GM23338 (cell line): ENCODE data around the gene TMEM44. TPM values are rescaled to one million over a fixed set of nuclear protein-coding genes. Genes with fewer than 3 reads are reported as not detected.

ENCODE experiments used
- ATAC-seq: fragments of 200-7000 bp; cut with Tn5 transposase; 3 replicates; pipeline ENCODE4 v1.9.1; 2020
- DNase-seq: peaks from one replicate; pipeline ENCODE4 v3.0.0-alpha.2; 2015; ENCODE audit warnings: low spot score
- H2AFZ ChIP-seq: fragments of 200-600 bp; sonication (generic); 2 replicates; pipeline ENCODE4 v1.8.0; 2016; ENCODE audit warnings: antibody characterized with exemption, mild to moderate bottlenecking, moderate library complexity
- H3F3A ChIP-seq: fragments of 200-600 bp; sonication (generic); replicated peaks from 2 replicates; pipeline ENCODE4 v1.8.0; 2017; ENCODE audit warnings: antibody characterized with exemption, mixed run types, low read depth
- H3K27ac ChIP-seq: fragments of 200-600 bp; sonication (generic); 2 replicates; pipeline ENCODE4 v1.6.1; 2016; ENCODE audit warnings: low read depth
- H3K27me3 ChIP-seq: fragments of 200-600 bp; sonication (generic); 2 replicates; pipeline ENCODE4 v1.8.0; 2016; ENCODE audit warnings: mild to moderate bottlenecking, mixed run types, moderate library complexity; ENCODE audit not compliant: insufficient read depth
- H3K36me3 ChIP-seq: fragments of 200-600 bp; sonication (generic); 2 replicates; pipeline ENCODE4 v1.8.0; 2016; ENCODE audit warnings: mild to moderate bottlenecking; ENCODE audit not compliant: insufficient read depth
- H3K4me1 ChIP-seq: fragments of 200-600 bp; sonication (generic); 2 replicates; pipeline ENCODE4 v1.8.0; 2016; ENCODE audit warnings: mild to moderate bottlenecking, moderate library complexity; ENCODE audit not compliant: insufficient read depth
- H3K4me2 ChIP-seq: fragments of 200-600 bp; sonication (generic); 2 replicates; pipeline ENCODE4 v1.7.1; 2017; ENCODE audit warnings: mixed run types
- H3K4me3 ChIP-seq: fragments of 200-600 bp; sonication (generic); 2 replicates; pipeline ENCODE4 v1.6.1; 2016; ENCODE audit warnings: mixed run types
- H3K79me2 ChIP-seq: fragments of 200-600 bp; sonication (generic); replicated peaks from 2 replicates; pipeline ENCODE4 v1.8.0; 2017; ENCODE audit warnings: mild to moderate bottlenecking; ENCODE audit not compliant: insufficient read depth
- H3K9me2 ChIP-seq: fragments of 200-600 bp; sonication (generic); 2 replicates; pipeline ENCODE4 v1.8.0; 2017; ENCODE audit not compliant: insufficient read depth
- H4K20me1 ChIP-seq: fragments of 200-600 bp; sonication (generic); replicated peaks from 2 replicates; pipeline ENCODE4 v1.8.0; 2017; ENCODE audit warnings: mild to moderate bottlenecking; ENCODE audit not compliant: insufficient read depth
- H3K27ac Mint-ChIP-seq: 2 replicates; pipeline ENCODE4 v1.8.0; 2020; ENCODE audit warnings: inconsistent platforms, mild to moderate bottlenecking, moderate library complexity, mixed read lengths
- H3K27me3 Mint-ChIP-seq: 3 replicates; pipeline ENCODE4 v1.8.0; 2022; ENCODE audit warnings: low read depth, mild to moderate bottlenecking, moderate library complexity, mixed read lengths, inconsistent platforms; ENCODE audit not compliant: insufficient read depth, poor library complexity
- H3K36me3 Mint-ChIP-seq: 3 replicates; pipeline ENCODE4 v1.8.0; 2021; ENCODE audit warnings: low read depth, mild to moderate bottlenecking, inconsistent platforms, moderate library complexity, mixed read lengths
- H3K4me1 Mint-ChIP-seq: 3 replicates; pipeline ENCODE4 v1.8.0; 2020; ENCODE audit warnings: mild to moderate bottlenecking, inconsistent platforms, mixed read lengths
- H3K4me3 Mint-ChIP-seq: 3 replicates; pipeline ENCODE4 v1.8.0; 2021; ENCODE audit warnings: moderate library complexity, mild to moderate bottlenecking, inconsistent platforms, mixed read lengths
- H3K9me3 Mint-ChIP-seq: 3 replicates; pipeline ENCODE4 v1.8.0; 2020; ENCODE audit warnings: moderate library complexity, mild to moderate bottlenecking, inconsistent platforms, mixed read lengths
- CREB1 ChIP-seq: fragments of 250-450 bp; sonication (Bioruptor Pico); IDR thresholded peaks from 2 replicates; pipeline ENCODE4 v1.5.0; 2020; ENCODE audit warnings: low read depth, mild to moderate bottlenecking, moderate library complexity
- EZH2 ChIP-seq: fragments of 200-600 bp; sonication (generic); IDR thresholded peaks from one replicate; pipeline ENCODE4 v1.8.0; 2017; ENCODE audit warnings: antibody characterized with exemption, mild to moderate bottlenecking, low read depth; ENCODE audit not compliant: unreplicated experiment
- EZH2phosphoT487 ChIP-seq: fragments of 200-600 bp; sonication (generic); IDR thresholded peaks from one replicate; pipeline ENCODE4 v1.8.1; 2018; ENCODE audit warnings: antibody characterized with exemption; ENCODE audit not compliant: unreplicated experiment
- JUNB ChIP-seq: IDR thresholded peaks from one replicate; pipeline ENCODE4 v1.6.1; 2016; ENCODE audit warnings: antibody characterized with exemption; ENCODE audit not compliant: unreplicated experiment
- NANOG ChIP-seq: IDR thresholded peaks from 2 replicates; pipeline ENCODE4 v1.6.1; 2016; ENCODE audit warnings: antibody characterized with exemption, borderline replicate concordance
- POLR2AphosphoS5 ChIP-seq: IDR thresholded peaks from 2 replicates; pipeline ENCODE4 v1.6.1; 2016; ENCODE audit warnings: antibody characterized with exemption, low read depth
- STAT1 ChIP-seq: IDR thresholded peaks from one replicate; pipeline ENCODE4 v1.6.1; 2016; ENCODE audit warnings: antibody characterized with exemption; ENCODE audit not compliant: unreplicated experiment
- ZNF114 ChIP-seq: fragments of 250-450 bp; sonication (Bioruptor Pico); IDR thresholded peaks from 2 replicates; pipeline ENCODE4 v1.5.0; 2020; ENCODE audit warnings: mild to moderate bottlenecking, moderate library complexity
- ZNF331 ChIP-seq: fragments of 250-450 bp; sonication (Bioruptor Pico); IDR thresholded peaks from 2 replicates; pipeline ENCODE4 v1.5.0; 2020; ENCODE audit warnings: low read depth, mild to moderate bottlenecking, moderate library complexity
- polyA plus RNA-seq: library from polyadenylated mRNA; unstranded; fragments of >200 nt; fragmentation: Nextera tagmentation; extraction: Ambion mirVana; gene quantifications from 2 replicates; pipeline ENCODE4 v1.2.1, GENCODE V29; 2016
- total RNA-seq: library from RNA; depleted of rRNA; stranded (reverse); fragments of >200 nt; shearing (Covaris generic); gene quantifications from 2 replicates; pipeline ENCODE4 v1.2.3, GENCODE V29; 2014
- TF ChIP-seq, protein P1 (sequence below), 2 experiments: fragments of 200-600 bp in 1 of 2; sonication (generic) in 1 of 2; conservative IDR thresholded peaks; 2 replicates each; pipeline versions ENCODE4 v1.5.1 to v1.6.1; 2016 to 2017; ENCODE audit warnings: antibody characterized with exemption in 2 of 2, low read depth in 2 of 2, mild to moderate bottlenecking in 2 of 2, moderate library complexity in 1 of 2
- TF ChIP-seq, protein P2 (sequence below): IDR thresholded peaks from one replicate; pipeline ENCODE4 v1.6.1; 2018; ENCODE audit warnings: antibody characterized with exemption; ENCODE audit not compliant: unreplicated experiment
- TF ChIP-seq, protein P3 (sequence below): fragments of 250-450 bp; sonication (Bioruptor Pico); IDR thresholded peaks from 2 replicates; pipeline ENCODE4 v1.5.0; 2020; ENCODE audit warnings: mild to moderate bottlenecking, moderate library complexity
- TF ChIP-seq, protein P4 (sequence below): IDR thresholded peaks from 2 replicates; pipeline ENCODE4 v1.6.1; 2016; ENCODE audit warnings: antibody characterized with exemption

Gene TMEM44
- total and polyA plus RNA-seq, 2 experiments from 2014 or later, result 10.0 to 10.5 TPM

DNA sequence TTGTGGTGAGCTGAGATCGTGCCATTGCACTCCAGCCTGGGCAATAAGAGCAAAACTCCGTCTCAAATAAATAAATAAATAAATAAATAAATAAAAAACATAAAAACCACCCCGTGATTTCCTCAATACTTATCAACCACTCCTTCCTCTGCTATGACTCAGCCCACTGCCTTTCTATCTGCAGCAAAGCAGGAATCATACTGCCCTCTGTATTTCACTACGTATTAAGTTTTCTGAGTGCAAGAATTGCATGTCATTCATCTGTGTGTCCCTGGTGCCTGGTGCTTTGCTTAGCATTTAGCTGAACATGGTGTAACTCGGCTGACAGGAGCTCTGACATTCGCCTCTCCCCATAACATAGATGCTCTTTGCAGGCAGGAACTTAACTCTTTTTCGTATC, 31.6 kb upstream of the TMEM44 start (continued):
- TF ChIP-seq POLR2AphosphoS5 (no peak), ZNF331 (CRISPR knock-in tag) (no peak), NANOG (no peak), ZNF114 (no peak), EZH2phosphoT487 (no peak)

DNA sequence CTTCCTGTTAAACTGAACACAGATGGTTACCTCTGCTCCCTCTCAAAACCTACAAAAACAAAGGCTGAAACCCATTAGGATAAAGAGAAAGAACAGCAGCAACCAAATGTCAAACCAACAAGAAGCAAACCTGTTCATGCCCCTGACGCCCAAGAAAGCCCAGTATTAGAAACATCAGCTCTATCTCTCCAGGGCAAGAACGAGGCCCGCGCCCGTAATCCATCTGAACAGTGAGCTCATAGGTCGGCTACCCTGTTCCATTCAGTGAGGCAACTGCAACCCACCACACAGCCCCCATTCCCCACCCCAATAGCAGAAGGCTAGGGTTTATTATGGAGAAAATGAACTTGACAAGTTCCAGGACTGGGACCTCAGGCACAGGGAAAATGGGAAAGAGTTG, 28.7 kb upstream of the TMEM44 start:
- peaks cover 62% of the 10 kb centered on the region for H3K36me3 Mint-ChIP-seq
- H3K4me2 ChIP-seq, result no peak overlapping the region
- H3K4me3 ChIP-seq, result no peak overlapping the region
- no peaks in the 10 kb centered on the region for H3K4me1 Mint-ChIP-seq
- no peaks in the 10 kb centered on the region for H3K27me3 Mint-ChIP-seq
- no peaks in the 10 kb centered on the region for H3K9me3 Mint-ChIP-seq
- no peak overlapping the region for H3K4me3 Mint-ChIP-seq
- no peaks in the 10 kb centered on the region for H3K4me1 ChIP-seq
- no peaks in the 10 kb centered on the region for H3F3A ChIP-seq
- H3K27ac ChIP-seq, result no peak overlapping the region
- DNase-seq (no peak), ATAC-seq (no peak)
- H3K27me3 ChIP-seq, result no peaks in the 10 kb centered on the region
- H3K79me2 ChIP-seq, result peaks cover 25% of the 10 kb centered on the region
- TF ChIP-seq NANOG, result no peak
- TF ChIP-seq, protein P1, sequence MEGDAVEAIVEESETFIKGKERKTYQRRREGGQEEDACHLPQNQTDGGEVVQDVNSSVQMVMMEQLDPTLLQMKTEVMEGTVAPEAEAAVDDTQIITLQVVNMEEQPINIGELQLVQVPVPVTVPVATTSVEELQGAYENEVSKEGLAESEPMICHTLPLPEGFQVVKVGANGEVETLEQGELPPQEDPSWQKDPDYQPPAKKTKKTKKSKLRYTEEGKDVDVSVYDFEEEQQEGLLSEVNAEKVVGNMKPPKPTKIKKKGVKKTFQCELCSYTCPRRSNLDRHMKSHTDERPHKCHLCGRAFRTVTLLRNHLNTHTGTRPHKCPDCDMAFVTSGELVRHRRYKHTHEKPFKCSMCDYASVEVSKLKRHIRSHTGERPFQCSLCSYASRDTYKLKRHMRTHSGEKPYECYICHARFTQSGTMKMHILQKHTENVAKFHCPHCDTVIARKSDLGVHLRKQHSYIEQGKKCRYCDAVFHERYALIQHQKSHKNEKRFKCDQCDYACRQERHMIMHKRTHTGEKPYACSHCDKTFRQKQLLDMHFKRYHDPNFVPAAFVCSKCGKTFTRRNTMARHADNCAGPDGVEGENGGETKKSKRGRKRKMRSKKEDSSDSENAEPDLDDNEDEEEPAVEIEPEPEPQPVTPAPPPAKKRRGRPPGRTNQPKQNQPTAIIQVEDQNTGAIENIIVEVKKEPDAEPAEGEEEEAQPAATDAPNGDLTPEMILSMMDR (conservative IDR thresholded peaks at IDR 0.05; ENCODE audit: low read depth in 2 of 2), result no peak
- TF ChIP-seq STAT1, result no peak
- no peak for TF ChIP-seq EZH2
- TF ChIP-seq, protein P2, sequence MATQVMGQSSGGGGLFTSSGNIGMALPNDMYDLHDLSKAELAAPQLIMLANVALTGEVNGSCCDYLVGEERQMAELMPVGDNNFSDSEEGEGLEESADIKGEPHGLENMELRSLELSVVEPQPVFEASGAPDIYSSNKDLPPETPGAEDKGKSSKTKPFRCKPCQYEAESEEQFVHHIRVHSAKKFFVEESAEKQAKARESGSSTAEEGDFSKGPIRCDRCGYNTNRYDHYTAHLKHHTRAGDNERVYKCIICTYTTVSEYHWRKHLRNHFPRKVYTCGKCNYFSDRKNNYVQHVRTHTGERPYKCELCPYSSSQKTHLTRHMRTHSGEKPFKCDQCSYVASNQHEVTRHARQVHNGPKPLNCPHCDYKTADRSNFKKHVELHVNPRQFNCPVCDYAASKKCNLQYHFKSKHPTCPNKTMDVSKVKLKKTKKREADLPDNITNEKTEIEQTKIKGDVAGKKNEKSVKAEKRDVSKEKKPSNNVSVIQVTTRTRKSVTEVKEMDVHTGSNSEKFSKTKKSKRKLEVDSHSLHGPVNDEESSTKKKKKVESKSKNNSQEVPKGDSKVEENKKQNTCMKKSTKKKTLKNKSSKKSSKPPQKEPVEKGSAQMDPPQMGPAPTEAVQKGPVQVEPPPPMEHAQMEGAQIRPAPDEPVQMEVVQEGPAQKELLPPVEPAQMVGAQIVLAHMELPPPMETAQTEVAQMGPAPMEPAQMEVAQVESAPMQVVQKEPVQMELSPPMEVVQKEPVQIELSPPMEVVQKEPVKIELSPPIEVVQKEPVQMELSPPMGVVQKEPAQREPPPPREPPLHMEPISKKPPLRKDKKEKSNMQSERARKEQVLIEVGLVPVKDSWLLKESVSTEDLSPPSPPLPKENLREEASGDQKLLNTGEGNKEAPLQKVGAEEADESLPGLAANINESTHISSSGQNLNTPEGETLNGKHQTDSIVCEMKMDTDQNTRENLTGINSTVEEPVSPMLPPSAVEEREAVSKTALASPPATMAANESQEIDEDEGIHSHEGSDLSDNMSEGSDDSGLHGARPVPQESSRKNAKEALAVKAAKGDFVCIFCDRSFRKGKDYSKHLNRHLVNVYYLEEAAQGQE, result no peak
- TF ChIP-seq ZNF114, result no peak
- TF ChIP-seq ZNF331 (CRISPR knock-in tag), result no peak
- no peak for TF ChIP-seq CREB1
- TF ChIP-seq EZH2phosphoT487, result no peak
- TF ChIP-seq POLR2AphosphoS5, result no peak
- TF ChIP-seq, protein P3, sequence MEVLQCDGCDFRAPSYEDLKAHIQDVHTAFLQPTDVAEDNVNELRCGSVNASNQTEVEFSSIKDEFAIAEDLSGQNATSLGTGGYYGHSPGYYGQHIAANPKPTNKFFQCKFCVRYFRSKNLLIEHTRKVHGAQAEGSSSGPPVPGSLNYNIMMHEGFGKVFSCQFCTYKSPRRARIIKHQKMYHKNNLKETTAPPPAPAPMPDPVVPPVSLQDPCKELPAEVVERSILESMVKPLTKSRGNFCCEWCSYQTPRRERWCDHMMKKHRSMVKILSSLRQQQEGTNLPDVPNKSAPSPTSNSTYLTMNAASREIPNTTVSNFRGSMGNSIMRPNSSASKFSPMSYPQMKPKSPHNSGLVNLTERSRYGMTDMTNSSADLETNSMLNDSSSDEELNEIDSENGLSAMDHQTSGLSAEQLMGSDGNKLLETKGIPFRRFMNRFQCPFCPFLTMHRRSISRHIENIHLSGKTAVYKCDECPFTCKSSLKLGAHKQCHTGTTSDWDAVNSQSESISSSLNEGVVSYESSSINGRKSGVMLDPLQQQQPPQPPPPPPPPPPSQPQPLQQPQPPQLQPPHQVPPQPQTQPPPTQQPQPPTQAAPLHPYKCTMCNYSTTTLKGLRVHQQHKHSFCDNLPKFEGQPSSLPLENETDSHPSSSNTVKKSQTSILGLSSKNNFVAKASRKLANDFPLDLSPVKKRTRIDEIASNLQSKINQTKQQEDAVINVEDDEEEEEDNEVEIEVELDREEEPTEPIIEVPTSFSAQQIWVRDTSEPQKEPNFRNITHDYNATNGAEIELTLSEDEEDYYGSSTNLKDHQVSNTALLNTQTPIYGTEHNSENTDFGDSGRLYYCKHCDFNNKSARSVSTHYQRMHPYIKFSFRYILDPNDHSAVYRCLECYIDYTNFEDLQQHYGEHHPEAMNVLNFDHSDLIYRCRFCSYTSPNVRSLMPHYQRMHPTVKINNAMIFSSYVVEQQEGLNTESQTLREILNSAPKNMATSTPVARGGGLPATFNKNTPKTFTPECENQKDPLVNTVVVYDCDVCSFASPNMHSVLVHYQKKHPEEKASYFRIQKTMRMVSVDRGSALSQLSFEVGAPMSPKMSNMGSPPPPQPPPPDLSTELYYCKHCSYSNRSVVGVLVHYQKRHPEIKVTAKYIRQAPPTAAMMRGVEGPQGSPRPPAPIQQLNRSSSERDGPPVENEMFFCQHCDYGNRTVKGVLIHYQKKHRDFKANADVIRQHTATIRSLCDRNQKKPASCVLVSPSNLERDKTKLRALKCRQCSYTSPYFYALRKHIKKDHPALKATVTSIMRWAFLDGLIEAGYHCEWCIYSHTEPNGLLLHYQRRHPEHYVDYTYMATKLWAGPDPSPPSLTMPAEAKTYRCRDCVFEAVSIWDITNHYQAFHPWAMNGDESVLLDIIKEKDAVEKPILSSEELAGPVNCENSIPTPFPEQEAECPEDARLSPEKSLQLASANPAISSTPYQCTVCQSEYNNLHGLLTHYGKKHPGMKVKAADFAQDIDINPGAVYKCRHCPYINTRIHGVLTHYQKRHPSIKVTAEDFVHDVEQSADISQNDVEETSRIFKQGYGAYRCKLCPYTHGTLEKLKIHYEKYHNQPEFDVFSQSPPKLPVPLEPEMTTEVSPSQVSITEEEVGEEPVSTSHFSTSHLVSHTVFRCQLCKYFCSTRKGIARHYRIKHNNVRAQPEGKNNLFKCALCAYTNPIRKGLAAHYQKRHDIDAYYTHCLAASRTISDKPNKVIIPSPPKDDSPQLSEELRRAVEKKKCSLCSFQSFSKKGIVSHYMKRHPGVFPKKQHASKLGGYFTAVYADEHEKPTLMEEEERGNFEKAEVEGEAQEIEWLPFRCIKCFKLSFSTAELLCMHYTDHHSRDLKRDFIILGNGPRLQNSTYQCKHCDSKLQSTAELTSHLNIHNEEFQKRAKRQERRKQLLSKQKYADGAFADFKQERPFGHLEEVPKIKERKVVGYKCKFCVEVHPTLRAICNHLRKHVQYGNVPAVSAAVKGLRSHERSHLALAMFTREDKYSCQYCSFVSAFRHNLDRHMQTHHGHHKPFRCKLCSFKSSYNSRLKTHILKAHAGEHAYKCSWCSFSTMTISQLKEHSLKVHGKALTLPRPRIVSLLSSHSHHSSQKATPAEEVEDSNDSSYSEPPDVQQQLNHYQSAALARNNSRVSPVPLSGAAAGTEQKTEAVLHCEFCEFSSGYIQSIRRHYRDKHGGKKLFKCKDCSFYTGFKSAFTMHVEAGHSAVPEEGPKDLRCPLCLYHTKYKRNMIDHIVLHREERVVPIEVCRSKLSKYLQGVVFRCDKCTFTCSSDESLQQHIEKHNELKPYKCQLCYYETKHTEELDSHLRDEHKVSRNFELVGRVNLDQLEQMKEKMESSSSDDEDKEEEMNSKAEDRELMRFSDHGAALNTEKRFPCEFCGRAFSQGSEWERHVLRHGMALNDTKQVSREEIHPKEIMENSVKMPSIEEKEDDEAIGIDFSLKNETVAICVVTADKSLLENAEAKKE (CRISPR knock-in tag), result no peak
- TF ChIP-seq, protein P4, sequence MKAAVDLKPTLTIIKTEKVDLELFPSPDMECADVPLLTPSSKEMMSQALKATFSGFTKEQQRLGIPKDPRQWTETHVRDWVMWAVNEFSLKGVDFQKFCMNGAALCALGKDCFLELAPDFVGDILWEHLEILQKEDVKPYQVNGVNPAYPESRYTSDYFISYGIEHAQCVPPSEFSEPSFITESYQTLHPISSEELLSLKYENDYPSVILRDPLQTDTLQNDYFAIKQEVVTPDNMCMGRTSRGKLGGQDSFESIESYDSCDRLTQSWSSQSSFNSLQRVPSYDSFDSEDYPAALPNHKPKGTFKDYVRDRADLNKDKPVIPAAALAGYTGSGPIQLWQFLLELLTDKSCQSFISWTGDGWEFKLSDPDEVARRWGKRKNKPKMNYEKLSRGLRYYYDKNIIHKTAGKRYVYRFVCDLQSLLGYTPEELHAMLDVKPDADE, result no peak
- TF ChIP-seq JUNB, result no peak
- no peaks in the 10 kb centered on the region for H3K9me2 ChIP-seq
- H3K36me3 ChIP-seq, result peaks cover 49% of the 10 kb centered on the region
- H3K27ac Mint-ChIP-seq, result no peak overlapping the region
- peaks cover 13% of the 10 kb centered on the region for H4K20me1 ChIP-seq
- H2AFZ ChIP-seq, result no peak overlapping the region
